MM.1S (cell line): ENCODE data around the gene ZNF117.
"Not testable (repeated sequence)": the region's sequence is repeated elsewhere in the genome, so short reads cannot be mapped to it uniquely, and the experiment has no call there.

Source experiments
- CTCF ChIP-seq: fragments of 300-600 bp; sonication (generic); IDR thresholded peaks from 2 replicates; pipeline ENCODE4 v1.5.1; 2016; ENCODE audit warnings: antibody characterized with exemption, low read length, mixed read lengths
- EZH2 ChIP-seq: fragments of 300-600 bp; sonication (generic); optimal IDR thresholded peaks from 2 replicates; pipeline ENCODE3; 2017; ENCODE audit warnings: low read depth, mild to moderate bottlenecking, antibody characterized with exemption, low read length, mixed read lengths
- EZH2phosphoT487 ChIP-seq: fragments of 300-600 bp; sonication (generic); IDR thresholded peaks from 2 replicates; pipeline ENCODE4 v1.6.1; 2018; ENCODE audit warnings: antibody characterized with exemption, low read length

- not testable (repeated sequence) for TF ChIP-seq EZH2phosphoT487, CTCF, EZH2
These were observed 47.9 kb upstream of the ZNF117 start for GRCh38 chr7:65038767-65039166.
